GM21381 (cell line): ENCODE data around the gene ANO3.

Experiments used
- ATAC-seq: cut with Tn5 transposase; IDR thresholded peaks from one replicate; pipeline ENCODE4 v1.9.1; 2021; ENCODE audit warnings: mild to moderate bottlenecking, moderate library complexity; ENCODE audit not compliant: unreplicated experiment

ANO3 gene

GRCh38 chr11:26353010-26353409, 21.1 kb downstream of the ANO3 start:
- no peak for ATAC-seq

- no peak for ATAC-seq
Measured at GRCh38 chr11:26359055-26359454, 27.1 kb downstream of the ANO3 start.

- no peak for ATAC-seq
Measured at GRCh38 chr11:26365284-26365683, 33.4 kb downstream of the ANO3 start.

- ATAC-seq = no peak
Measured at GRCh38 chr11:26377619-26378018, 45.7 kb downstream of the ANO3 start.

GRCh38 chr11:26399336-26399735, 67.4 kb downstream of the ANO3 start:
- ATAC-seq = no peak

- ATAC-seq = no peak
Measured at GRCh38 chr11:26410706-26411366, 78.9 kb downstream of the ANO3 start.

- ATAC-seq = no peak
Measured at GRCh38 chr11:26412955-26413354, 81.0 kb downstream of the ANO3 start.

GRCh38 chr11:26418386-26418912, 86.5 kb downstream of the ANO3 start:
- ATAC-seq = no peak

GRCh38 chr11:26420331-26420730, 88.4 kb downstream of the ANO3 start:
- no peak for ATAC-seq

- no peak for ATAC-seq
Measured at GRCh38 chr11:26424255-26424654, 92.3 kb downstream of the ANO3 start.

GRCh38 chr11:26439854-26440253, 107.9 kb downstream of the ANO3 start:
- ATAC-seq = no peak

- no peak for ATAC-seq
Measured at GRCh38 chr11:26442131-26442530, 110.2 kb downstream of the ANO3 start.

- ATAC-seq = no peak
Measured at GRCh38 chr11:26443617-26444016, 111.7 kb downstream of the ANO3 start.

- ATAC-seq = no peak
Measured at GRCh38 chr11:26457636-26458035, 125.7 kb downstream of the ANO3 start.

- no peak for ATAC-seq
Measured at GRCh38 chr11:26465274-26465673, 133.3 kb downstream of the ANO3 start.

- no peak for ATAC-seq
Measured at GRCh38 chr11:26467506-26467905, 135.6 kb downstream of the ANO3 start.

GRCh38 chr11:26470992-26471391, 139.1 kb downstream of the ANO3 start:
- ATAC-seq = no peak

- ATAC-seq = no peak
Measured at GRCh38 chr11:26473216-26474194, 141.6 kb downstream of the ANO3 start.

- ATAC-seq = no peak
Measured at GRCh38 chr11:26474401-26474800, 142.5 kb downstream of the ANO3 start.

- no peak for ATAC-seq
Measured at GRCh38 chr11:26477396-26477795, 145.5 kb downstream of the ANO3 start.

- ATAC-seq = no peak
Measured at GRCh38 chr11:26478710-26479109, 146.8 kb downstream of the ANO3 start.

- ATAC-seq = no peak
Measured at GRCh38 chr11:26480041-26480440, 148.1 kb downstream of the ANO3 start.
